ENCODE data around the gene TMC3.

GRCh38 chr15:81376231-81376630 lies 2.2 kb upstream of the TMC3 start:
- TF ChIP-seq EZH2 (IDR thresholded peaks at IDR 0.05; ENCODE audit: insufficient read depth, poor library complexity, severe bottlenecking): no peak
- TF ChIP-seq EZH2phosphoT487 (IDR thresholded peaks at IDR 0.05; ENCODE audit: insufficient read depth, low read depth): no peak
